Fibroblast of lung (primary cell): ENCODE measurements around the gene RGS12.

Experiments used
- CTCF ChIP-seq, 2 donors: IDR thresholded peaks in 1 of 2; conservative IDR thresholded peaks in 1 of 2; 1 replicate in 1 of 2; 2 replicates in 1 of 2; pipeline ENCODE4 v1.5.1; 2011 to 2012; ENCODE audit warnings: low read length in 2 of 2, control low read depth in 1 of 2, inconsistent platforms in 1 of 2, low read depth in 1 of 2, mild to moderate bottlenecking in 1 of 2
- EZH2 ChIP-seq: IDR thresholded peaks from 2 replicates; pipeline ENCODE4 v1.5.1; 2012; ENCODE audit warnings: low read length, control low read depth, mild to moderate bottlenecking; ENCODE audit errors: missing control alignments

- TF ChIP-seq CTCF (conservative IDR thresholded peaks at IDR 0.05 in 1 of 2, IDR thresholded peaks at IDR 0.05 in 1 of 2; ENCODE audit: low read depth in 1 of 2, low read length in 2 of 2) (no peak), EZH2 (no peak)
These were observed 20.9 kb downstream of the RGS12 start for GRCh38 chr4:3313556-3314228.
